DND-41 (cell line): ENCODE data around the gene KLF11.

ENCODE experiments used
- ATAC-seq: fragments of 200-7000 bp; cut with Tn5 transposase; 3 replicates; pipeline ENCODE4 v1.9.1; 2021; ENCODE audit warnings: low read depth; ENCODE audit not compliant: insufficient read depth
- DNase-seq: peaks from one replicate; pipeline ENCODE4 v3.0.0-alpha.2; 2020
- H2AFZ ChIP-seq: 2 replicates; pipeline ENCODE4 v1.6.0; 2012; ENCODE audit warnings: low read depth, low read length
- H3K27ac ChIP-seq: 2 replicates; pipeline ENCODE4 v1.5.1; 2012; ENCODE audit warnings: low read length, inconsistent platforms
- H3K27me3 ChIP-seq: fragments of 200-600 bp; sonication (generic); 2 replicates; pipeline ENCODE4 v1.6.0; 2012; ENCODE audit warnings: low read length, mild to moderate bottlenecking, inconsistent platforms; ENCODE audit not compliant: insufficient read depth, poor library complexity
- H3K36me3 ChIP-seq: 2 replicates; pipeline ENCODE4 v1.5.1; 2012; ENCODE audit warnings: low read length, inconsistent platforms; ENCODE audit not compliant: insufficient read depth
- H3K4me1 ChIP-seq: 2 replicates; pipeline ENCODE4 v1.5.1; 2012; ENCODE audit warnings: mild to moderate bottlenecking, low read length; ENCODE audit not compliant: insufficient read depth
- H3K4me2 ChIP-seq: 2 replicates; pipeline ENCODE4 v1.6.0; 2012; ENCODE audit warnings: mild to moderate bottlenecking, moderate library complexity, low read length, inconsistent platforms; ENCODE audit not compliant: insufficient read depth
- H3K4me3 ChIP-seq, 2 experiments: fragments of 200-600 bp in 1 of 2; shearing (Covaris generic) in 1 of 2; 2 replicates each; pipeline ENCODE4 v1.5.1; 2012 to 2016; ENCODE audit warnings: inconsistent platforms in 2 of 2, low read length in 2 of 2, mild to moderate bottlenecking in 2 of 2, low read depth in 1 of 2, moderate library complexity in 1 of 2
- H3K79me2 ChIP-seq: 2 replicates; pipeline ENCODE4 v1.6.0; 2012; ENCODE audit warnings: low read length, inconsistent platforms; ENCODE audit not compliant: insufficient read depth
- H3K9ac ChIP-seq: 2 replicates; pipeline ENCODE4 v1.6.0; 2012; ENCODE audit warnings: low read depth, mild to moderate bottlenecking, inconsistent platforms, low read length, moderate library complexity
- H3K9me3 ChIP-seq: 2 replicates; pipeline ENCODE4 v1.5.1; 2012; ENCODE audit warnings: low read length, moderate library complexity, mild to moderate bottlenecking, inconsistent platforms; ENCODE audit not compliant: insufficient read depth, severe bottlenecking
- H4K20me1 ChIP-seq: 2 replicates; pipeline ENCODE4 v1.6.0; 2012; ENCODE audit warnings: low read length; ENCODE audit not compliant: insufficient read depth
- CTCF ChIP-seq: IDR thresholded peaks from 2 replicates; pipeline ENCODE4 v1.5.1; 2012; ENCODE audit warnings: borderline replicate concordance, low read length, moderate library complexity, mild to moderate bottlenecking; ENCODE audit not compliant: poor library complexity, severe bottlenecking; ENCODE audit errors: extremely low read depth
- EZH2 ChIP-seq: IDR thresholded peaks from 3 replicates; pipeline ENCODE4 v1.6.1; 2012; ENCODE audit warnings: borderline replicate concordance, low read depth, mild to moderate bottlenecking, moderate library complexity, low read length, inconsistent platforms; ENCODE audit not compliant: severe bottlenecking

KLF11 gene

GRCh38 chr2:10078001-10078400, 34.7 kb downstream of the KLF11 start:
- Histone ChIP-seq H4K20me1 (no peaks in the 10 kb centered on the region), H3K4me1 (peaks cover 11% of the 10 kb centered on the region), H3K9me3 (no peaks in the 10 kb centered on the region), H3K27me3 (peaks cover 24% of the 10 kb centered on the region), H3K36me3 (no peaks in the 10 kb centered on the region), H3K27ac (no peak overlapping the region), H3K4me2 (no peak overlapping the region), H2AFZ (no peak overlapping the region), H3K9ac (no peak overlapping the region), H3K4me3 (no peak overlapping the region), H3K79me2 (no peaks in the 10 kb centered on the region)
- DNase-seq (no peak), ATAC-seq (no peak)
- no peak for TF ChIP-seq EZH2
- TF ChIP-seq CTCF = no peak

- Histone ChIP-seq H3K36me3 (no peaks in the 10 kb centered on the region), H4K20me1 (no peaks in the 10 kb centered on the region), H2AFZ (no peak overlapping the region), H3K79me2 (no peaks in the 10 kb centered on the region), H3K4me2 (no peak overlapping the region), H3K4me3 (no peak overlapping the region), H3K9me3 (no peaks in the 10 kb centered on the region), H3K27me3 (peaks cover 21% of the 10 kb centered on the region), H3K9ac (no peak overlapping the region), H3K27ac (no peak overlapping the region), H3K4me1 (peaks cover 11% of the 10 kb centered on the region)
- ATAC-seq (no peak), DNase-seq (no peak)
- TF ChIP-seq CTCF = no peak
- no peak for TF ChIP-seq EZH2
Observed at GRCh38 chr2:10078704-10079265, 35.4 kb downstream of the KLF11 start.

- Histone ChIP-seq H3K9me3 (no peaks in the 10 kb centered on the region), H3K27ac (no peak overlapping the region), H3K79me2 (no peaks in the 10 kb centered on the region), H4K20me1 (no peaks in the 10 kb centered on the region), H3K27me3 (peaks cover 21% of the 10 kb centered on the region), H3K4me1 (peaks cover 11% of the 10 kb centered on the region), H3K4me3 (no peak overlapping the region), H3K36me3 (no peaks in the 10 kb centered on the region), H3K4me2 (no peak overlapping the region), H3K9ac (no peak overlapping the region), H2AFZ (no peak overlapping the region)
- TF ChIP-seq CTCF = no peak
- no peak for TF ChIP-seq EZH2
- ATAC-seq = no peak
- no peak for DNase-seq
Observed at GRCh38 chr2:10079266-10079869, 36.0 kb downstream of the KLF11 start.
